ENCODE measurements around the gene CBFA2T2.

CBFA2T2 gene

DNA sequence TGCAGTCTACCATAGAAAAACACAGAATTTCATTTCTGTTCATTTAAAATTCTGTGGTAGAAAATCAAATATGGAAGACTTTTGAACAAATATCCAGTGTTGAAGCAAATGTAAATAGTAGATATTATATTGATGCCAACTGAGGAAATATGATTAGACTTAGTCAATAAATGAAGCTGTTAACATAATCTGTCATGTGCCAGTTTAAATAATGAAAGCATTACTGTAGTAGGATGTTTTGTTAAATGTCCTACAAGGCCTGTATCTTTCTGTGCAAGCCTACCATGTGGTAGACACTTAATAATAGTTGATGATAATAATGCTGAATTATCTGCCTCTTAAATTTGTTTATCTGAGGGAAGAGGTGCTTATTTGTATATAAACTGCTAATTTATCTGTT is 55.9 kb downstream of the CBFA2T2 start:
- TF ChIP-seq, protein P1, sequence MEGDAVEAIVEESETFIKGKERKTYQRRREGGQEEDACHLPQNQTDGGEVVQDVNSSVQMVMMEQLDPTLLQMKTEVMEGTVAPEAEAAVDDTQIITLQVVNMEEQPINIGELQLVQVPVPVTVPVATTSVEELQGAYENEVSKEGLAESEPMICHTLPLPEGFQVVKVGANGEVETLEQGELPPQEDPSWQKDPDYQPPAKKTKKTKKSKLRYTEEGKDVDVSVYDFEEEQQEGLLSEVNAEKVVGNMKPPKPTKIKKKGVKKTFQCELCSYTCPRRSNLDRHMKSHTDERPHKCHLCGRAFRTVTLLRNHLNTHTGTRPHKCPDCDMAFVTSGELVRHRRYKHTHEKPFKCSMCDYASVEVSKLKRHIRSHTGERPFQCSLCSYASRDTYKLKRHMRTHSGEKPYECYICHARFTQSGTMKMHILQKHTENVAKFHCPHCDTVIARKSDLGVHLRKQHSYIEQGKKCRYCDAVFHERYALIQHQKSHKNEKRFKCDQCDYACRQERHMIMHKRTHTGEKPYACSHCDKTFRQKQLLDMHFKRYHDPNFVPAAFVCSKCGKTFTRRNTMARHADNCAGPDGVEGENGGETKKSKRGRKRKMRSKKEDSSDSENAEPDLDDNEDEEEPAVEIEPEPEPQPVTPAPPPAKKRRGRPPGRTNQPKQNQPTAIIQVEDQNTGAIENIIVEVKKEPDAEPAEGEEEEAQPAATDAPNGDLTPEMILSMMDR (IDR thresholded peaks at IDR 0.05; ENCODE audit: low read depth, low read length), result no peak
- H3K4me3 ChIP-seq (ENCODE audit: low read depth, low read length), result no peak overlapping the region

DNA sequence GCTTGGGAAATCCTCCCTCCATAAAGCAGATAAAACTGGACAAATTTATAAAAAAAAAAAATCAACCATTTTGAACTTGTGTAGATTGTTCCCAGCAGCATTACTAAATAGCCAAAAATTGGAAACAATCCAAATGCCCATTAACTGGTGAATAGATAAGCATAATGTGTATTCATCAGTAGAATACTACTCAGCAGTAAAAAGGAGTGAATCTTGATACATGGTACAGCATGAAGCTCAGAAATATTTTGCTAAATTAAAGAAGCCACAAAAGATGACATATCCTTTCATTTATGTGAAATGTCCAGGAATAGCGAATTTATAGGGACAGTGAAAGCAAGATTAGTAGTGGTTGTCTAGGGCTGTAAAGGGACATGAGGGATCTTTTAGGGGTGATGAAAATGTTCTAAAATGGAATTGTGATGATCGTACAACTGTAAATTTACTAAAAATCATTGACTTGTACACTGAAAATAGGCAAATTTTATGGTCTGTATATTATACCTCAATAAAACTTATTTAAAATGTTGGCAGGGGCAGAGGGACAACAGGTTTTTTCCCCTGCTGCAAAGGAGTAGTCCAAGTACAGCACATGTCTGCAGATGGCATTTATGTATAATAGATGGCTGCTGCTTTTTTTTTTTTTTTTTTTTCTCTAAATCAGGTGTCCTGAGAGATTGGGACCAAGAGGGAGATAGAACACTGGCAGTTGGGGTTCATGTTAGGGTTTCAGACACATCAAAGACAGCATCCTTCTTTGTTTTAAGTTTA is 59.5 kb downstream of the CBFA2T2 start:
- H3K4me3 ChIP-seq (ENCODE audit: low read depth, low read length), result no peak overlapping the region
- TF ChIP-seq, protein P1 (IDR thresholded peaks at IDR 0.05; ENCODE audit: low read depth, low read length), result no peak

DNA sequence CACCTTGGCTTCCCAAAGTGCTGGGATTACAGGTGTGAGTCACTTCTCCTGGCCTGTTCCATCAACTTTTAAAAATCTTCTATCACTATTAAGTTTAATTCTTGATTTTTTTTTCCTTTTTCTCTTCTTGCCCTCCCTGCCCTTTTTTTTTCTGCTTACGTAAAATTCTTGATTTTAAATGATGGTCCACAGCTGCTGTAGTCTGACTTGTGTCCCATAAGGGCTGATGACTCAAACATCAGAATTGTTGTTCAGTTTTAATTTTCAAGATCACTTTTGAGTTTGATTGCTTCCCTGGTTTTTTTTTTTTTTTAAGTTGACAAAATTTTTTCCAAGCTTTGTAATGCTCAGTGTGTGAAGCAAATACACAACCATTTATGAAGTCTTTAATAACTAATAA is 61.9 kb downstream of the CBFA2T2 start:
- TF ChIP-seq, protein P1 (IDR thresholded peaks at IDR 0.05; ENCODE audit: low read depth, low read length), result no peak
- no peak overlapping the region for H3K4me3 ChIP-seq (ENCODE audit: low read depth, low read length)

DNA sequence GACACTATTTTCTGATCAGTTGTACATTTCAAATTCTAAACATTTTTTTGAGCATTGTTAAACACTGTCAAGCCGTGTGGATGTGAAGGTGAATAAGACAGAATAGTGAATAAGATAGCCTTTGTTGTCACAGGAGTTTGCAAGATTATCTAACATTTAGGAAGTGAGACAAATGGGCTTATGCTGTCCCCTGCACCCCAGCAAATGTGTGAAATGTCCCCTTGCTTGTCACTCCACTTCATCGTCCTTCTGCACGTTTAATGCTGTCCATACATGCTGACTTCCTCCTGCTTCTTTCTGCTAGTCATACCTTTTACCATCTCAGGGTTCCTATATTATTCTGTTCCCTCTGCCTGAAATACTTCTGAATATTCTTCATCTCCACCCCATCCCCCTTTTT is 62.6 kb downstream of the CBFA2T2 start:
- TF ChIP-seq, protein P1 (IDR thresholded peaks at IDR 0.05; ENCODE audit: low read depth, low read length), result no peak
- H3K4me3 ChIP-seq (ENCODE audit: low read depth, low read length), result no peak overlapping the region

DNA sequence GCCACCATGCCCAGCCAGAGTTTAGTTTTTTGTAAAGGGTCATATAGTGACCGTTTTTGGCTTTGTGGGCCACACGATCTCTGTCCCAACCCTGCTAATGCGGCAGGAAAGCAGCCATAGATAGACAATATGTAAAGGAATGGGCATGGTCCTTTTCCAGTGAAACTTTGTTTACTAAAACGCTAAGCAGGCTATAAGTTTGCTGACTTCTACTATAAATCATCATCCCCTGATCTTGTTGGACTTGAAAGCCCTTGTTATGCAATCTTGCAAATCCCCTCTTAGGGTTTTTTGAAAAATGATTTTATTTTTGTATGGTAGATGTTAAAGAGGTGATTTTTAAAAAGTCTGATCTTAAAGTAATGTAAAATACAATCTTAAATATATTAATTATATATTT is 63.6 kb downstream of the CBFA2T2 start:
- TF ChIP-seq, protein P1 (IDR thresholded peaks at IDR 0.05; ENCODE audit: low read depth, low read length), result no peak
- no peak overlapping the region for H3K4me3 ChIP-seq (ENCODE audit: low read depth, low read length)

DNA sequence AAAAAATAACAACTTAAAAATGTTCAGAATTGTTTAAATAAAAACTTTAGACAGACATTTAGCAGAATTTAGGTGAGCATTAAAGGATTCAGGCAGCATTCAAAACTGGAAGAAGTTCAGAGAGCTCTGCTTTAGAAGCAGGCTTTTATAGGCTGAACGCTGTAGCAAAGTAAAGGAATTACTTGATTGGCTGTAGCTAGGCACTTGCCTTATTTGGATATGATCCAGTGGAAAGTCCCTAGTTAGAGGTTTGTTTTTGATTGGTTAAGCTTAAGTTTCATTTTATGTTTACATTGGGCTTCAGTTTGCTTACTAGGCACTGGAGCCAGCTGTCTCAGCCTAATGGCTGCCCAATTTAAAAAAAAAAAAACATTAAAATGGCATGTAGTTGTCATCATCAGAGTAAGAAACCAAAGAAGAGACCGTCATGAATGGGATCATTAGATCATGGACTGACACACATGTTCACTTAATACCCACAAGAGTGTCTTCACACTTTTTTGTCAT is 65.1 kb downstream of the CBFA2T2 start:
- no peak overlapping the region for H3K4me3 ChIP-seq (ENCODE audit: low read depth, low read length)
- TF ChIP-seq, protein P1 (IDR thresholded peaks at IDR 0.05; ENCODE audit: low read depth, low read length), result no peak

DNA sequence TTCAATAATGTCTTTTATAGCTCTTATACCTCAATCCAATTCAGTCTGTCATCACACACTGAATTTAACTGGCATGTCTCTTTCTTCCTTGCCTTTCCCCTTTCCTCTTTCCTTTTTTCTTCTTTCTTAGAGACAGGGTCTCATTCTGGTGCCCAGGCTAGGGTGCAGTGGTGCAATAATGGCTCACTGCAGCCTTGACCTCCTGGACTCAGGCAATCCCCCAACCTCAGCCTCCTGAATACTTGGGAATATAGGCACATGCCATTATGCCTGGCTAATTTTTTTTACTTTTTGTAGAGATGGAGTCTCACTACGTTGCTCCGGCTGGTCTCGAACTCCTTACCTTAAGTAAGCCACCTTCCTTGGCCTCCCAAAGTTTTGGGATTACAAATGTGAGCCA is 65.9 kb downstream of the CBFA2T2 start:
- H3K4me3 ChIP-seq (ENCODE audit: low read depth, low read length), result no peak overlapping the region
- TF ChIP-seq, protein P1 (IDR thresholded peaks at IDR 0.05; ENCODE audit: low read depth, low read length), result no peak

Data from WI38 (cell line).